Activated T-cell treated with anti-CD3 and anti-CD28 coated beads for 24 hours (primary cell): ENCODE measurements around the gene HSPA1A.
"Not testable (repeated sequence)": the region's sequence is repeated elsewhere in the genome, so short reads cannot be mapped to it uniquely, and the experiment has no call there.

Experiments
- DNase-seq: peaks from one replicate; pipeline ENCODE4 v3.0.0-alpha.2; 2020; ENCODE audit warnings: low read depth

Gene HSPA1A

DNA sequence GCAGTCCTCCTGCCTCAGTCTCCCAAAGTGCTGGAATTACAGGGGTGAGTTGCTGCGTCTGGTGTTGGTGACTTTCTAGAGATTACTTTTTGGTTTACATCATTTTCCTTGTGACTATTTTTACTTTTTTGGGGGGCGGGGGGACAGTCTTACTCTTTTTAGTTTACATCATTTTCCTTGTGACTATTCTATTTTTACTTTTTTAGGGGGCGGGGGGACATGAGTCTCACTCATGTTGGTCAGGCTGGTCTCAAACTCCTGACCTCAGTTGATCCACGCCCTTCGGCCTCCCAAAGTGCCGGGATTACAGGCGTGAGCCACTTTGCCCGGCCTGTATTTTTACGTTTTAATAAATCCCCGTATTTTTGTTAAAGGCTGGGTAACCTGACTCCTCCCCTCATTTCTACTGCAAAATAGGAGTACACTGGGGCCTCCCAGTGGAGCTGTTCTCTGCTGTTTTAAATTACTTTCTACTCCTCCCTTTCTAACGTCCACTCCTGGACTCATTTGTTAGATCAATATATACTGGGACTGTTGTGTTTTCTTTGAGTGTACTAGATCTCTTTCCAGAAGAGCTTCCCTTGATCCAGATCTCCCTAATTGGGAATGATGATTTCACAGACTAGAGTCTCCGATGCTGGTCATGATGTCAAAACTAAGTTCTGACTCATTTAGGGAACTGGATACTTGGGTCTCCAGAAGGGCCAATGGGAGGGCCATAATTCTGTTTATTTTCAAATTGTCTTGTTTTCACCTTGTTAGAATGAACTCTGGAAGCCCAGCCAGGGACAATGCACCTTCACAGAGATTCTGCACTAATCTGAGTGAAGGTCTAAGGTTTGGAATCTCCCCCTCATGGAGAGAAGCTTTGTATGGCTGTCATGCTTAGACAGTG is 21.4 kb downstream of the HSPA1A start:
- no peak for DNase-seq

DNA sequence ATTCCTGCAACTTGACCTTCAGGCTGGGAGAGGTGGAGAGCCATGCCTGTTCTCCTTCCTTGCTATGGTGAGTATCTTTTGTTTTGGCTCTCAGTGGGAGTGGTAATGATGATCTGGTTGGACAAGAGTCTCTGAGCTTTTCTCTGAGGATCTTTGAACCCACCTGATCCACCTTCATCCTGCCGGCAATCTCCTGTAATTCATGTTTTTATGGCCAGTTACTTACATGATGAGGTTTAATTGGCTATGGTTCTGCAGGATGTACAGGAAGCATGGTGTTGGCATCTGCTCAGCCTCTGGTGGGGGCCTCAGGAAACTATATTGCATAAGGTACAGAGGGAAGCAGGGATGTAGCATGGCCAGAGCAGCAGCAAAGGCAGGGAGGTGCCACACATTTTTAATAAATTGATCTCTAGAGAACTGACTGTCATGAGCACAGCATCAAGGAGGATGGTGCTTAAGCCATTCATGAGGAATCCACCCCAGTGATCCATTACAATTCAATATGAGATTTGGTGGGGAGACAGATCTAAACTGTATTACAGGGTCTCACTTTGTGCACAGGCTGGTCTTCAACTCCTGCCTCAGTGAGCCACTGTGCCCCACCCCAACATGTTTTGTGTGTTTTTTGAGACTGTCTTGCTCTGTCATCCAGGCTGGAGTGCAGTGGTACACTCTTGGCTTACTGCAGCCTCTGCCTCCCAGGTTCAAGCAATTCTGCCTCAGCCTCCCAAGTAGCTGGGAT is 22.2 kb downstream of the HSPA1A start:
- DNase-seq = no peak

DNA sequence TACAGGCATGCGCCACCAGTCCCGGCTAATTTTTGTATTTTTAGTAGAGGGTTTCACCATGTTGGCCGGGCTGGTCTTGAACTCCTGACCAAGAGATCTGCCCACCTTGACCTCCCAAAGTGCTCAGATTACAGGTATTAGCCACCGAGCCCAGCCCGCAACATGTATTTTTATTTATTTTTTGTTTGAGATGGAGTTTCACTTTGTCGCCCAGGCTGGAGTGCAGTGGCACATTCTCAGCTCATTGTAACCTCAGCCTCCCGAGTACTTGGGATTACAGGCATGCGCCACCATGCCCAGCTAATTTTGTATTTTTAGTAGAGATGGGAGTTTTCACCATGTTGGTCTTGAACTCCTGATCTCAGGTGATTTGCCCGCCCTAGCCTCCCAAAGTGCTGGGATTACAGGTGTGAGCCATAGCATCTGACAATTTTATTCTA is 22.8 kb downstream of the HSPA1A start:
- not testable (repeated sequence) for DNase-seq

DNA sequence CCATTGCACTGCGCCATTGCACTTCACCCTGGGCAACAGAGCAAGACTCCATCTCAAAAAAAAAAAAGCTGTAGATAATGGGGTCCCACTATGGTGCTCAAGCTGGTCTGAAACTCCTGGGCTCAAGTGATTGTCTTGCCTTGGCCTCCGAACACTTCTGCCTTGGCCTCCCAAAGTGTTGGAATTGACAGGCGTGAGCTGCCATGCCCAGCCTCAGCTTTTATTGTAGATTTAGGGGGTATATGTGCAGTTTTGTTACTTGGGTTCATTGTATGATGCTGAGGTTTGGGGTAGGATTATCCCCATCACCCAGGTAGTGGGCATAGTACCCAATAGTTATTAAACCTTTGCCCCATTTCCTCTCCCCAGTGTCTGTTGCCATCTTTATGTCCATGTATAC is 23.6 kb downstream of the HSPA1A start:
- DNase-seq = no peak

DNA sequence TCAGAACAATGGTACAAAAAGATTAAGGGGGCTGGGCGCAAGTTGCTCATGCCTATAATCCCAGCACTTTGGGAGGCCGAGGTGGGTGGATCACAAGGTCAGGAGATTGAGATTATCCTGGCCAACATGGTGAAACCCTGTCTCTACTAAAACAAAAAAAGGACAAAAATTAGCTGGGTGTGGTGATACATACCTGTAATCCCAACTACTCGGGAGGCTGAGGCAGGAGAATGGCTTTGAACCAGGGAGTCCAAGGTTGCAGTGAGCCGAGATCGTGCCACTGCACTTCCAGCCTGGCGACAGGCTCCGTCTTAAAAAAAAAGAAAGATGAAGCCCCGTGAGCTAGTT is 24.4 kb downstream of the HSPA1A start:
- not testable (repeated sequence) for DNase-seq

DNA sequence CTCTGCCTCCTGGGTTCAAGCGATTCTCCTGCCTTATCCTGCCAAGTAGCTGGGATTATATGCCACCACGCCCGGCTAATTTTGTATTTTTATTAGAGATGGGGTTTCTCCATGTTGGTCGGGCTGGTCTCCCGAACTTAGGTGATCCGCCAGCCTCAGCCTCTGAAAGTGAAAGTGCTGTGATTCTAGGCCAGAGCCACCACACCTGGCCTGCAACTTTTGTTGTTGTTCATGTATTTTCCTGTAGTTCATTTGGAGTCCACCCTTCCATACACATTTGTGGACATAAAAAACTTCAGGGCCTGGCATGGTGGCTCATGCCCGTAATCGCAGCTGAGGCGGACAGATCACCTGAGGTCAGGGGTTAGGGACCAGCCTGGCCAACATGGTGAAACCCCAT is 26.7 kb downstream of the HSPA1A start:
- DNase-seq = no peak

GRCh38 chr6:31844507-31844906 is 29.2 kb downstream of the HSPA1A start:
- no peak for DNase-seq

GRCh38 chr6:31847276-31847978 is 32.1 kb downstream of the HSPA1A start:
- no peak for DNase-seq

DNA sequence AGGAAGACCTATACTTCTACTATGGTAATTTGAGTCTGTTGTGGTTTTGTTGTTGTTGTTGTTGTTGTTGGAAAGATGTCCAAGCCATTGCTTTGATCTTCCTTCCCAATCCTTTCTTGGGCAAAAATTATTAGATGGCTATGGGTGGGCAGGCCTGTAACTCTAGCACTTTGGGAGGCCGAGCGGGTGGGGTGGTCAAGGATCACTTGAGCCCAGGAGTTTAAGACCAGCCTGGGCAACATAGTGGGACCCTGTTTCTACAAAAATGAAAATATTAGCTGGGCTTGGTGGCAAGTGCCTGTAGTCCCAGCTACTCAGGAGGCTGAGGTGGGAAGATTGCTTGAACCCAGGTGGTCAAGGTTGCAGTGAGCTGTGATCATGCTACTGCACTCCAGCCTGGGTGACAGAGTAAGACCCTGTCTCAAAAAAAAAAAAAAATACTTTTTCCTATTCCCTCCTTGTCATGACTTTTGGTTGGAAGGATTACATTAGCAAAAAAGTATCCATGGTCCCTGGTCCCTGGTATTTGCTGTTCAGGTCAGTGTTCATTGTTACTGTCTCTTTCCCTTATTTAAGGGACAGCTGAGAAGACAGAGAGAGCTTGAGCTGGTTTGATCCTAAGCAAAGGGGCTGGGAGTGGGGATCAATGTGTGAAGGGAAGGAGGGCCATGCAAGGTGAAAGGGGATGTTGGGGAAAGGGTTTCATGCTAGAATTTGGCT is 35.6 kb downstream of the HSPA1A start:
- DNase-seq = no peak

DNA sequence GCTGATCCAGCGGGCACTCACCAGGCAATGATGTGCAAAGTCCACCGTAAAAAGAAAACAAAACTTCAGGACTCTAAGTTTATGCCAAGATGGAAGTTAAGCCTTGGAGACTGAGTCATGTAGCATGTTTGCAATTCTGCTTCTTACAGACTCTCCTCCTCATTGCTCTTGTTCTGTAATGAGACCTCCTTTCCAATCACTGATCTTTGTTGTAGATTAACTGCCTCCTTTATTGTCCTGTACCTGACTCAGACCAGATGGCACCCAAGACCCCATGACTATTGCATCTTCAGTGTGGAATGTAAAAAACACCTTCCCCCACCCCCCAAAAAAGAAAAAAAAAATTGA is 36.1 kb downstream of the HSPA1A start:
- no peak for DNase-seq

DNA sequence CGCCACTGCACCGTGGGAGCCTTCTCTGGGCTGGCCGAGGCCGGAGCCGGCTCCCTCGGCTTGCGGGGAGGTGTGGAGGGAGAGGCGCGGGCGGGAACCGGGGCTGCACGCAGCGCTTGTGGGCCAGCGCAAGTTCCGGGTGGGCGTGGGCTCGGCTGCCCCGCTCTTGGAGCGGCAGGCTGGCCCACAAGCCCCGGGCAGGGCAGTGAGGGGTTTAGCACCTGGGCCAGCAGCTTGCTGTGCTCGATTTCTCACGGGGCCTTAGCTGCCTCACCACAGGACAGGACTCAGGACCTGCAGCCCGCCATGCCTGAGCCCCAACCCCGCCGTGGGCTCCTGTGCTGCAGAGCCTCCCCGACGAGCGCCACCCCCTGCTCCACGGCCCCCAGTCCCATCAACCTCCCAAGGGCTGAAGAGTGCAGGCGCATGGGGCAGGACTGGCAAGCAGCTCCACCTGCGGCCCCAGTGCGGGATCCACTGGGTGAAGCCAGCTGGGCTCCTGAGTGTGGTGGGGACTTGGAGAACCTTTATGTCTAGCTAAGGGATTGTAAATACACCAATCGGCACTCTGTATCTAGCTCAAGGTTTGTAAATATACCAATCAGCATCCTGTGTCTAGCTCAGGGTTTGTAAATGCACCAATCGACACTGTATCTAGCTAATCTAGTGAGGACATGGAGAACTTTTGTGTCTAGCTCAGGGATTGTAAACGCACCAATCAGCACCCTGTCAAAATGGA is 36.8 kb downstream of the HSPA1A start:
- not testable (repeated sequence) for DNase-seq

GRCh38 chr6:31857774-31858173 is 42.4 kb downstream of the HSPA1A start:
- not testable (repeated sequence) for DNase-seq

GRCh38 chr6:31858707-31859106 is 43.4 kb downstream of the HSPA1A start:
- no peak for DNase-seq

- no peak for DNase-seq
These were observed 44.6 kb downstream of the HSPA1A start for GRCh38 chr6:31859923-31860322.

DNA sequence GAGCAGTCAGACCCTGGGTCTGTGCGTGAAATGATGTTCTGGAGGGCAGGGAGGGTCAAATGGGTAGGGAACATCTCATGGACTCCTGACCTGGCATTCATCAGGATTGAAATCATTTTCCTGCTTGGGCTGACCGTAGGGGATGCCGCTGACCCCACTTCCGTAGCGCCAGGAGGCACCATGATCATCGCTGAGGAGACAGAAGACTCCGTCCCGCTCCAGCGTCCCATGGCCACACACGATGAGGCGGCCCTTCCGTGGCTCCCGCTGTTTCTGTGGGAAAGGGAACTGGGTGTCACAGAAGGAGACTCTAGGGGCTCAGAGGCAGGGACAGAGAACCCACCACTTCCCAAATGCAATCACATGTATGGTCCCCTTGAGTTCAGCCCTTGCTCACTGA is 45.0 kb downstream of the HSPA1A start:
- no peak for DNase-seq

DNA sequence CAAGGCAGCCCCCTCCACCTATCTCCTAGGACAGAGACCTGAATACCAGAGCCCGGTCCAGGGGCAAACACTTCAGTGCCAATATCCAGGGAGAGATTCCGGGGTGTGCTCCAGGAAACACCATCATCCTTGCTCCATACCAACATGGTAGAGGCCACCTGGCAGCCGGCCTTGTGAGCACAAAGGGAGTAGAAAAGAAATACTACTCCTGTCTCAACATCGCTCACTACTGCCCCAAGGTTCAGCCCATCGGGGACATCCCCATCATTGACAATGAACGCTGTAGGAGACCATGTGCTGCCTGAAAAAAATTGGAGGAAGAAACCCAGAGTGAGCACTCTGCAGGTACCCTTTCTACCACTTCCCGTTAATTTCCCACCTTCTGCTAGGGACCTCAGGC is 45.8 kb downstream of the HSPA1A start:
- DNase-seq = no peak

GRCh38 chr6:31861919-31862343 is 46.6 kb downstream of the HSPA1A start:
- DNase-seq = no peak

DNA sequence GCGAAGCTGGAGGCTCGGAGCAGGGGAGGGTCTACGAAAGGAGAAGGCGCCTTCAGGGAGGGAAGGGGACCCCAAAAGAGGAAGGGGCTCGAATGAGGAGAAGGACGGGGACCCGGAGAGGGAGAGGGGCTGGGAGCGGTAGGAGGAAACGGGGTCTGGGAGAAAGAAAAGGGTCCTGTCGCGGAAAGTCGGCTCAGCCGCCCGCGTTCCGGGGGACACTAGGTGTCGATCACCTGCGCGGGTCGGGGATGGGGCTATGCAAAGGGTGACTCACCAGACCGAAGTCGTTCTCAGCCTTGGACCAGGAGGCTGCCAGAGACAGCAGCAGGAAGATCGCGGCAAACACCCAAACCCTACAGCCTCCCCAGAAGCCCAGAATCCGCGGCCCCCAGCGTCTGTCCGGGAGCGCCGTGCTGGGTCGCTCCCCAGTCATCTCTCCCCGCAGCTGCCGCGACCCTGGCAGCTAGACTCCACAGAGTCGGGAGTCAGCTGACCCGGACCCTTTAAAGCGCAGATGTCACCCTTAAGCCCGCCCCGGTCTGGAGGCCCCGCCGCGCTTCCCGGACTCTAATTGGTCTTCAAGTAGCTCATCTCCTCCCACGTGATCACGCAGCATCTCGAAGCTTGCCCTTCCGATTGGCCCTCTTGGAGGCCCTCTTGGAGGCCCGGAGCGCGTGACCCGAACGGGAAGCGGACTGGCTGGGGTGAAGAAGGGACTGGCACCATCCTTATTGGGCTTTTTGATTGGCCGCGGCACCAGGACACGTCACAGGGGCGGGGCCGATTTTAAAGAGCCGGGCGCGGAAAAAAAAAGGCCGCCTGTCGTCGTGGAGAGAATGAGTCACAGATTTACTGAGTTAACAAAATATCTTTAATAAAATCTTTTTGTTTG is 47.2 kb downstream of the HSPA1A start, which contains the start of gene NEU1:
Gene NEU1 (minus strand): TSS at position 478 of the 892 bp plus-strand sequence. CDS start 45 bp downstream, at position 433.
- peak; percentile 98 for DNase-seq

- DNase-seq = not testable (repeated sequence)
These were observed 48.8 kb downstream of the HSPA1A start for GRCh38 chr6:31864123-31864562.

- DNase-seq = no peak
These were observed 49.5 kb downstream of the HSPA1A start for GRCh38 chr6:31864818-31865204.
